Measurements from ENCODE around the gene PMEPA1.

PMEPA1 gene

GRCh38 chr20:57737349-57737748 lies 27.5 kb upstream of the PMEPA1 start:
- in situ Hi-C loops (cut with MboI; ENCODE audit: low sequenced_read_pairs) = no loop called here

DNA sequence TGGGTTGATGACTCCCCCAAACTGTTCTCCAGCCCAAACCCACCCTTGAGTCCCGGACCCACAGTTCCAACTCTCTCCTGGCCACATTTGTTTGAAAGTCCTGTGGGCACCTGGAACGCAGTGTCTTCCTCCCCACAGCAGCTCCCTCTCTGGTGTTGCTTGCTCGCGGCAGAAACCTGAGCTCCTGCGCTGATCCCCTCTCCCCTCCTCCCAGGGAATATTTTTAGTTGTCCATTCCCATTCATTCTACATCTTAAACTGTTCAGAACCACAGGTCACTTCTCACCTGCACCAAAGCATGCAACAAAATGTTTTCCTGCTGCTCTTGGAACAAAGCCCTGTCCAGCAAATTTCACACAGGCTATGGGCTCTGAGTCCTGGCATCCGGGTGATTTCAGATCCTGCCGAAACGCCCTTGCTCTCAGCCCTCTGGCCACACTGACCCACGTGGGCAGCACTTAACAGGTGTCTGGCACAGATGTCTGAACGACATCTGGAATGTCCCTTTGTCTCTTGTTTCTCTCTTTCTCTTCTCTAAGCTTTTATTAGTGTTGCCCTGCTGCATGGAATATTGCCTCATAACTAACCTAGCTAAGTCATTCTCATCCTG lies 27.0 kb upstream of the PMEPA1 start:
- in situ Hi-C loops (cut with MboI; ENCODE audit: low sequenced_read_pairs) = no loop called here

- in situ Hi-C loops (cut with MboI; ENCODE audit: low sequenced_read_pairs) = no loop called here
Measured at GRCh38 chr20:57735831-57736737, 26.3 kb upstream of the PMEPA1 start.

- in situ Hi-C loops (cut with MboI; ENCODE audit: low sequenced_read_pairs) = no loop called here
Measured at GRCh38 chr20:57734754-57735153, 24.9 kb upstream of the PMEPA1 start.

DNA sequence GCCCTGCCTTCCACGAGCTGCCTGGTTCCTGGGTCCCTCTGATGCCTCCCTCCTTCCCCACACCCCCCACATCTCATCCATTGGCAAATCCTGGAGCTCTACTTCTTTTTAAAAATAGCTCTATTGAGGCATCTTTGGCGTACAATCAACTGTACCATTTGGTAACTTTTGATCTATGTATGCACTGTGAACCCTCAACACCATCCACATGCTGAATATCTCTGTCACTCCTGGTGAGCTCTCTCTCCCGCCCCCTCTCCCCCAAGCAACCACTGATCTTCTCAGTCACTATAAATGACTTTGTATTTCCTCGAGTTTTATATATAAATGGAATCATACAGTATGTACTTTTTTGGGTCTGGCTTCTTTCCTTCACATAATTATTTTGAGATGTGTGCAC lies 22.4 kb upstream of the PMEPA1 start:
- in situ Hi-C loops (cut with MboI; ENCODE audit: low sequenced_read_pairs) = no loop called here

GRCh38 chr20:57728762-57729161 lies 18.9 kb upstream of the PMEPA1 start:
- in situ Hi-C loops (cut with MboI; ENCODE audit: low sequenced_read_pairs) = no loop called here

- in situ Hi-C loops (cut with MboI; ENCODE audit: low sequenced_read_pairs) = no loop called here
Measured at GRCh38 chr20:57727863-57728262, 18.0 kb upstream of the PMEPA1 start.

GRCh38 chr20:57725636-57726035 lies 15.8 kb upstream of the PMEPA1 start:
- in situ Hi-C loops (cut with MboI; ENCODE audit: low sequenced_read_pairs) = no loop called here

DNA sequence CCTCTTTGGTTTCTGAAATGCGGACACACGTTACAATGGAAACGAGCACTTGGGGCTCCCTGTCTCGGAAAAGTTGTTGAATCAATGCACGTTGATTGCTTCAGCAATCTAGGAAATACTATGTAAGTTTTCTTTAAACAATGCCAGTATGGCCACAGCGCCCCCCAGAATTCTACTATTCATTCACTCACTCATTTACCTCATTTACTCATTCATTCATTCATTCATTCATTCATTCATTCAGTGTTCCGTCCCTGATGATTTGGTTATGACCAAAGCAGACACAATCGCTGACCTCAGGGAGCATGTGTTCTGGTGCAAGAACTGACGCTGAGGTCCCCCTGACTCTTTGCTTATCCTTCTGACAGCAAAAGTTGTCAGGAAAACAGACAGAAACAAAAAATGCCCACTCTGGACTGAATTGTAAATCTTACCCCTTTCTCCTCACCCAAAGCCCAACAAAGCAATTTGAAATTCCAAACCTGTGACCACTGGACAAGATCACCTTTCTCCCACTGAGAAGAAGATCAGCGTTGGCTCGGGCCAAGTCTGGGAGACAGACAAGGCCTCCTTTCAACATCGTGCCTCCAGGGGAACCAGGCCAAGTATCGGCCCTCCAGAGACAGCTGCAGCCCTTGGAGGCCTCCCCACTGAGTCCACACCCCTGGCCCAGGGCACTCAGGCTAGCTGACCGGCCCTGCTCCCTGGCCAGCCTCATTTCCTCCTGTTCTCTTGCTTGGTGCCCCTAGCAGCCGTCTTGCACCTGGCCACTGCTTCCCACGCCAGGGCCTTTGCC lies 15.0 kb upstream of the PMEPA1 start:
- in situ Hi-C loops (cut with MboI; ENCODE audit: low sequenced_read_pairs) = no loop called here

GRCh38 chr20:57723816-57724215 lies 14.0 kb upstream of the PMEPA1 start:
- in situ Hi-C loops (cut with MboI; ENCODE audit: low sequenced_read_pairs) = no loop called here

DNA sequence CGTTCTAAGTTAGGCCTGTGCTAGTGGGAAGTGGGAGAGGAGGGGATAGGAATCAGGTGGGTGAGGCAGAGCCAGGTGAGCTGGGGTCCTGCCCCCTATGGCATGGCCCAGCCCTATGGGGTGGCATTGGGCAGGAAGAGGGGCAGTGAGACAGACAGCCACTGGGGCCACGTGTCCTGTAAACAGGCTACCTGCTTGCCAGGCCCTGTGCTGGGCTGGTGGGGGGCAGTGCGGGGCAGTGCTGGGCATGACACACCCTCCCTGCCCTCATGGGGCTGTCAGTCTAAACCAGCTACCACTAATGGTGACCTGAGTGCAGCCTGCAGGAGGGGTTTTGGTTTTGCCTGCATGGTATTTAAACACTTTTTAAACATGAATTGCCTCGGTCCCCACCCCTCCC lies 10.1 kb upstream of the PMEPA1 start:
- in situ Hi-C loops (cut with MboI; ENCODE audit: low sequenced_read_pairs) = no loop called here

DNA sequence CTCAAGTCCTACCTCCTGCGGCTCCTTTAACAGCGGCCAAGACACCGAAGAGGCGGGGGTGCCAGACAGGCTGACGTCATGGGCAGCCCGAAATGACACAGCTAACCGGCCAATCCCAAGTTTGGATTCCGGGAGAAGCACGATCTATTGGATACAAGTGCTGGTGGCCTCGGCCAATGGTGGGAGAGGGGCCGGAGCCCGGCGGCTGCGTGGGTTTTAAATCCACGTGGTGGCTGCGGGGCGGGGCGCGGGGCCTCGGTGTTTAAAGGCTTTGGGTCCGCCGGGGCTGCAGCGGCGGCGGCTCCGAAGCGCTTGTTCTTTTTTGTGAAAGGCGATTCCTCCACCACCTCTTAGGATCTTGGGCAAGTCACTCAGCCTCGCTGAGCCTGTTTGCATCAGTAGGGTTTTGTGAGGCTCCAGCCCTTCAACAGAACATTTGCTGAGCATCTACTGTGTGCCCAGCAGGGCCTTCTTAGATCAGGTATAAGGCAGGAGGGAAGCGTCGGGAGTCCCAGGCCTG lies 8.7 kb upstream of the PMEPA1 start:
- in situ Hi-C loops (cut with MboI; ENCODE audit: low sequenced_read_pairs) = no loop called here

- in situ Hi-C loops (cut with MboI; ENCODE audit: low sequenced_read_pairs) = no loop called here
Measured at GRCh38 chr20:57717797-57718196, 8.0 kb upstream of the PMEPA1 start.

DNA sequence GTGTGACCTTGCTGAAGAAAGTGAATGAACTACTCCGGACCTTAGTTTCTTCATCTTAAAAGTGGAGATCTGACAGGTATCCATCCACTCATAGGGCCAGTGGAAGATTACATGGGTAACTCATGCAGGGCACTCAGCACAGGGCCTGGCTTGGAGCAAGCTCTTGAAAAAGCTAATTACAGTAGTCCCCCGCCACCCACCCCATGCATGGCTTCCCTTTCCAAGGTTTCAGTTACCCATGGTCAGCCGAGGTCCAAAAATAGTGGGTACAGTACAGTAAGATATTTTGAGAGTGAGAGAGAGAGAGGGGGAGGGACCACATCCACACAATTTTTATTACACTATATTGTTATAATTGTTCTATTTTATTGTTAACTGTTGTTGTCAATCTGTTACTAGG lies 7.1 kb upstream of the PMEPA1 start:
- in situ Hi-C loops (cut with MboI; ENCODE audit: low sequenced_read_pairs) = no loop called here

DNA sequence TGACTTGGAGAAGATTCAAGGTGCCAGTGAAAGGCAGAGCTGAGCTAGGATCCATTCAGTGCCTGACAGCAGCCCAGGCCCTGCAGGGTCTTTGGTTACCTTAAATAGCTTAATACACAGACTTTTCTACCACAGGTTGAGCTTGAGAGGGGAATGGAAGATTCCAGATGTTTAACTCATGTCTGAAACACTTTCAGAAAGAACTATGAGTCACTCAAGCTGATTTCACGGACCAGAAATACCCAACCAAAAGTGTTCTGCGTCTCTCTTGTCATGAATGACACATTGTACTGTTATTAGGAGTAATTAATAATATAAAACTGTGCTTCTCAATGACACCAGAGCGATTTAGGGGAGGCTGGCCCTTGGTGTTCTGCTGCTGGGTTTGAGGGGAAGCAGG lies 6.4 kb upstream of the PMEPA1 start:
- in situ Hi-C loops (cut with MboI; ENCODE audit: low sequenced_read_pairs) = no loop called here

GRCh38 chr20:57715268-57715904 lies 5.6 kb upstream of the PMEPA1 start:
- in situ Hi-C loops (cut with MboI; ENCODE audit: low sequenced_read_pairs) = no loop called here

GRCh38 chr20:57714409-57715267 lies 4.8 kb upstream of the PMEPA1 start:
- in situ Hi-C loops (cut with MboI; ENCODE audit: low sequenced_read_pairs) = no loop called here

DNA sequence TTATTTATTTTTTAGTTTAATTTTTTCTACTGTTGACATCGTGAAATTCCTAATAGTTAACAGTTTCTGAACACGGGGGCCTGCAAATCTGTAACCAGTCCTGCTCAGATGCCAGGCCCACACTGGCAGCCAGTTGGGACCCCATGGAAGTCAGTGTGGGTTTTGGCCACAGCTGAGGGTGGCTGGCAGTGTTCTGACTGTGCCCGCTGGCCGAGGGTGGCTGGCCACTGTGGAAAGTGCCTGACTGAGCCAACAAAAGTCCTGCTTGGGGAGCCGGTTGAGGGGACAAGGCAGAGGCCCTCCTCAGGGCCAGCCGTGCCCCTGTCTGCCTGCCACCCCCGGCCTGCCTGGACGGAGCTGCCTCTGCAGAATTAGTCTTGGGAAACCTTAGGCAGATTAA lies 4.1 kb upstream of the PMEPA1 start:
- in situ Hi-C loops (cut with MboI; ENCODE audit: low sequenced_read_pairs) = no loop called here

GRCh38 chr20:57713505-57713903 lies 3.7 kb upstream of the PMEPA1 start:
- in situ Hi-C loops (cut with MboI; ENCODE audit: low sequenced_read_pairs) = no loop called here
